Peyer's patch (tissue), 4 donors: ENCODE measurements around the gene SDC3.

Source experiments
- POLR2A ChIP-seq, 2 donors: fragments of 450-650 bp; IDR thresholded peaks; one replicate each; pipeline ENCODE4 v1.5.1; 2017; ENCODE audit warnings: antibody characterized with exemption in 2 of 2, mild to moderate bottlenecking in 2 of 2, moderate library complexity in 2 of 2
- TF ChIP-seq, protein P1 (sequence below), 6 experiments: fragments of 450-650 bp in 4 of 6; fragments of 200-600 bp in 2 of 6; sonication (generic) in 1 of 6; IDR thresholded peaks; one replicate each; pipeline ENCODE4 v1.5.1; 2017 to 2019; ENCODE audit warnings: antibody characterized with exemption in 6 of 6, mild to moderate bottlenecking in 3 of 6, moderate library complexity in 1 of 6

DNA sequence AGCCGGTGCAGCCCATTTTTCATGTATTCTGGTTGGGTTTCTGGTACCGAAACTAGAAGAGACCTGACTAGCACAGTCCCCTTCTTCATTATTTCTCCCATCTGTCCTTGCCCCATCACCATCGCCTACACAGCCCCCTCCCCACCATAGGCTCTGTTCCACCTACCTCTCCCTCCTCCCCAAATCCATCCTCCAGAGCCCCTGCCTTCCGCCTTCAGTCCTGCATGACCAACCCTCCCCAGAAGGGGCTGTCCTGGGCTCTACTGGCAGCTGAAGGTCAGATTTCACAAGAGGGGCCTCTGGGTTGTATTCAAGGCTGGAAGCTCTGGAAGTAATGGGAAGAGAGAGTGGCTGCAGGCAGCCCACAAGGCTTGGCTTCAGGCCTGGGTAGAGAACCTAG lies 55.2 kb downstream of the SDC3 start:
- TF ChIP-seq, protein P1, sequence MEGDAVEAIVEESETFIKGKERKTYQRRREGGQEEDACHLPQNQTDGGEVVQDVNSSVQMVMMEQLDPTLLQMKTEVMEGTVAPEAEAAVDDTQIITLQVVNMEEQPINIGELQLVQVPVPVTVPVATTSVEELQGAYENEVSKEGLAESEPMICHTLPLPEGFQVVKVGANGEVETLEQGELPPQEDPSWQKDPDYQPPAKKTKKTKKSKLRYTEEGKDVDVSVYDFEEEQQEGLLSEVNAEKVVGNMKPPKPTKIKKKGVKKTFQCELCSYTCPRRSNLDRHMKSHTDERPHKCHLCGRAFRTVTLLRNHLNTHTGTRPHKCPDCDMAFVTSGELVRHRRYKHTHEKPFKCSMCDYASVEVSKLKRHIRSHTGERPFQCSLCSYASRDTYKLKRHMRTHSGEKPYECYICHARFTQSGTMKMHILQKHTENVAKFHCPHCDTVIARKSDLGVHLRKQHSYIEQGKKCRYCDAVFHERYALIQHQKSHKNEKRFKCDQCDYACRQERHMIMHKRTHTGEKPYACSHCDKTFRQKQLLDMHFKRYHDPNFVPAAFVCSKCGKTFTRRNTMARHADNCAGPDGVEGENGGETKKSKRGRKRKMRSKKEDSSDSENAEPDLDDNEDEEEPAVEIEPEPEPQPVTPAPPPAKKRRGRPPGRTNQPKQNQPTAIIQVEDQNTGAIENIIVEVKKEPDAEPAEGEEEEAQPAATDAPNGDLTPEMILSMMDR (IDR thresholded peaks at IDR 0.05), result no peak
- TF ChIP-seq POLR2A (IDR thresholded peaks at IDR 0.05), result no peak
